ENCODE measurements around the gene PRKCE.

The PRKCE gene

DNA sequence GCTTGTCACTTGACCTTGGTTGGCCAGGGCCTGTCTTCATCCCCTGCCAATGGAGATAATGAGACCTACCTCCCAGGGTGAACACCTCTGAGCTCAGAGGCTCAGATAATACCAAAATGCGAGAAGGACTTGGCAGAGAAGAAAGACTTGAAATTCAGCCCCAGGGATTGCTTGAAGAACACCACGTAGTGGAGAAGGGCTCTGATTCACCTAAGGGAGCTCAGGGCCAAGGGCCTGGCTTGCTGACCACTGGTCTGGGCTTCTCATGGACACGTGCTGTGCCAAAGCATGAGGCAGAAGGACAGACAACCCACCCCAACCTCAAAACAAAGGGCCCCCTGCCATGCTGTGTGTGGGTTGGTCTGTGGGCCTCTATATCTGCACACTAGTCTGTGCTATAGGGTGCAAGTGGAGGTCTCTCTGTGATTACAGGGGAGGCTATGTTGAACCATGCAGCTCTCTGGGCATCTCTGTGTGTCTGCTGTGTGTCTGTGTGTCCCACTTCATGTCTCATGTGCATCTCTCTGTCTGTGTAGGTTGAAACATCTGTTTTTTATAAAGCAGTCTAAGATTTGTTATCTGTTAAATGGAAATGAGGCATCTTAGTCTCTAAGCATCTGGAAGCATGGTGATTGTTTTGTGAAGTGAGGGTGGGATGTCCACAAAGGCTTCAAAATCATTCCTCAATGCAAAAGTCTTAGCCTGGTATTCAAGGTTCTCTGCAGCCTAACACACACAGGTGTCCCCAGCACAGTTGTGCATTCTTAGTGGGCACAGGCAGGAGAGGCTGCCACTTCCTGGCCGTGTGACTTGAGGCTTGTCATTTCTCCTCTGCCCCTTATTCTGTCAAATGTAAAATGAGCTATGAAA is 584.8 kb downstream of the PRKCE start:
- no peak for DNase-seq (ENCODE audit: low read depth, low spot score)
- H3K27ac ChIP-seq: no peak overlapping the region

DNA sequence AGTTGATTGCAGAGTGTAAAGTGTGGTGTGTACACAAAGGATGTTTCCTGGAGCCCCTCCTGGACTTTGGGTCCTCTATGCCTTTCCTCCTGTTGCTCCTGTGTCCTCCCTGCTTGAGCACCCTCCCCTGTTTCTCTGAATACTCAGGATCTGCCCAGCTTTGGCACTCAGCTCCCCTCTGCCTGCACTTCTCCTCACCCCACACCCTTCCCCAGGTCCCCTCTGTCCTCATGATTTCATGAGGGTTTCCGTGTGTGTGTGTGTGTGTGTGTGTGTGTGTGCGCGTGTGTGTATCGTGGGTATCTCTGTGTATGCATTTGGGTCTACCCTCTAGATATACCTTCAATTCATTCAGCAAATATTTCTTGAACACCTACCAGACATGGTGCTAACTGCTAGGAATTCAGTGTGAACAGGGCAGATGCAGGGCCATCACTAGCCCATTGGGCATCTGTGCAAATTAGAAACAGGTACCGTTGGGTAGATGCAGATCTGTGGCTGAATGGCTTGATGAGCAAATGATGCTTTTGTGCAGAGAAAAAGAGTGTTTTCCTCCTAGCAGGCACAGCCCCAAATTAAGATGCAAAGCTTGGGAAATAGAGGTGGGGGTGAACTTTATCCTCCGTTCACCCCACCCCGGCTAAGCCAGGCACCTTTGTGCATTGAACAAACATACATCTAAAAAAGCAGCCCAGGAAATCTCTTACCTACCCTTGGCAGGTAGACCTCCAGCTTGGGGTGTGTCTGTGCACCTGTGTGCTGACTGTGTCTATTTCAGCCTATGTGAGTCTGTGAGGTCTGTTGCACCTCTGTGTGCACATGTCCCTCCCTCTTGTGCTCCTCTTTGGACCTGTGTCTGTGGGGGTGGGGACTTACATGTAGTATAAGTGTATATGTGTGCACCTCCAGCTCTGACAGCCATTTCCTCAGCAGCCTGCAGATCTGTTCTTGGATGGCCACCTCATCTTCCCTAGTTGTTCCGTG is 585.7 kb downstream of the PRKCE start:
- H3K27ac ChIP-seq: no peak overlapping the region
- no peak for DNase-seq (ENCODE audit: low read depth, low spot score)
